ENCODE results near the gene ARV1.
A peak's percentile ranks its signal among the peaks of the same experiment; 100 is the strongest.

Gene ARV1

GRCh38 chr1:231039161-231040018, 60.5 kb downstream of the ARV1 start:
- TF ChIP-seq, protein P1, sequence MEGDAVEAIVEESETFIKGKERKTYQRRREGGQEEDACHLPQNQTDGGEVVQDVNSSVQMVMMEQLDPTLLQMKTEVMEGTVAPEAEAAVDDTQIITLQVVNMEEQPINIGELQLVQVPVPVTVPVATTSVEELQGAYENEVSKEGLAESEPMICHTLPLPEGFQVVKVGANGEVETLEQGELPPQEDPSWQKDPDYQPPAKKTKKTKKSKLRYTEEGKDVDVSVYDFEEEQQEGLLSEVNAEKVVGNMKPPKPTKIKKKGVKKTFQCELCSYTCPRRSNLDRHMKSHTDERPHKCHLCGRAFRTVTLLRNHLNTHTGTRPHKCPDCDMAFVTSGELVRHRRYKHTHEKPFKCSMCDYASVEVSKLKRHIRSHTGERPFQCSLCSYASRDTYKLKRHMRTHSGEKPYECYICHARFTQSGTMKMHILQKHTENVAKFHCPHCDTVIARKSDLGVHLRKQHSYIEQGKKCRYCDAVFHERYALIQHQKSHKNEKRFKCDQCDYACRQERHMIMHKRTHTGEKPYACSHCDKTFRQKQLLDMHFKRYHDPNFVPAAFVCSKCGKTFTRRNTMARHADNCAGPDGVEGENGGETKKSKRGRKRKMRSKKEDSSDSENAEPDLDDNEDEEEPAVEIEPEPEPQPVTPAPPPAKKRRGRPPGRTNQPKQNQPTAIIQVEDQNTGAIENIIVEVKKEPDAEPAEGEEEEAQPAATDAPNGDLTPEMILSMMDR (IDR thresholded peaks at IDR 0.05; ENCODE audit: control insufficient read depth, insufficient read depth, low read depth, low read length, missing control alignments): no peak
- no peak for DNase-seq (ENCODE audit: low read depth)
- peak overlapping the region; percentile 69 for H3K4me3 ChIP-seq (ENCODE audit: control insufficient read depth, low read depth, low read length)

GRCh38 chr1:231040019-231040799, 61.3 kb downstream of the ARV1 start, which contains the start of gene FAM89A:
FAM89A (minus strand) TSS chr1:231040254; CDS start chr1:231040211, 43 bp downstream.
- peak within 1 kb of the TSS; percentile 69 for H3K4me3 ChIP-seq (ENCODE audit: control insufficient read depth, low read depth, low read length)
- TF ChIP-seq, protein P1 (IDR thresholded peaks at IDR 0.05; ENCODE audit: control insufficient read depth, insufficient read depth, low read depth, low read length, missing control alignments): no peak
- no peak for DNase-seq (ENCODE audit: low read depth)

DNA sequence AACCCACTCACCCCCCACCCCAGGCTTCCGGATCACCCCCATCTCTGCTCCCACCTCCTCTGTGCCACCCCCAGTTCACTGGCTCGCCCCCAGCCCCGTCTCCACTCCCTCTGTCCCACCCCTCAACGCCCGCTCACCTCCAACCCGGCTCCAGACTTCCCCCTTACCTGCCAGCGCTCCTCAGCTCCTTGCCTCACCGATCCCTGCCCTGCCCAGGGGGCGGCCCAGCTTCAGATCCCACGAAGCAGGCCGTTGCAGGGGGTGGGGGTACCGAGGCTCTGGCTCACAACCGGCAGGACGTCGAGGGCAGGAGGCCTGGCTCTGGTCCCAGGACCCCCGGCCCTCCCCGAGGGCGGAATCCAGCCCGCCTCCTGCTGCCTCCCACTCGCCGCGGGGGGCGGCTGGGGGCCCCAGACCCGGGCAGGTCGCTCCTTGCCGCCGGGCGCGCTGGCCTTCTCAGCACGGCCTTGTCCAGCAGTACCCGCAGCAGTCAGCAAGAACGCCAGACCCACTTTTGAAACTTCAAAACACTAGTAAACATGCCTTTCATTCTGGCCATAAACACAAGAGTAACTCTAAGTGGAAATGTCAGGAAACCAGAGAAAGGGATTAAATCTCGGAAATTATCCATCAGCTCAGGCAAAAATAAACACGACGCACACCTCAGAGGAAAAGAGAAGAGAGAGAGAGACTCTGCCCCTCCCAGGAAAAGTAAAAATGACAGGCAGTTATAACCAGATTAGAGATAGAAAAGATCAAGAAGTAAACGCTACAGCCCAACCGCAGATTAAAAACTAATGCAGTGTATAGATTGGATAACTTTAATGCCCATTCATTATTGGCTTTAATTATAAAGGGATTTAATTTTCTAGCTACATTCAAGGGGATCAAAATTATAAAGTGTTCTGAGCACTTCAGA, 62.2 kb downstream of the ARV1 start:
- peak overlapping the region; percentile 69 for H3K4me3 ChIP-seq (ENCODE audit: control insufficient read depth, low read depth, low read length)

DNA sequence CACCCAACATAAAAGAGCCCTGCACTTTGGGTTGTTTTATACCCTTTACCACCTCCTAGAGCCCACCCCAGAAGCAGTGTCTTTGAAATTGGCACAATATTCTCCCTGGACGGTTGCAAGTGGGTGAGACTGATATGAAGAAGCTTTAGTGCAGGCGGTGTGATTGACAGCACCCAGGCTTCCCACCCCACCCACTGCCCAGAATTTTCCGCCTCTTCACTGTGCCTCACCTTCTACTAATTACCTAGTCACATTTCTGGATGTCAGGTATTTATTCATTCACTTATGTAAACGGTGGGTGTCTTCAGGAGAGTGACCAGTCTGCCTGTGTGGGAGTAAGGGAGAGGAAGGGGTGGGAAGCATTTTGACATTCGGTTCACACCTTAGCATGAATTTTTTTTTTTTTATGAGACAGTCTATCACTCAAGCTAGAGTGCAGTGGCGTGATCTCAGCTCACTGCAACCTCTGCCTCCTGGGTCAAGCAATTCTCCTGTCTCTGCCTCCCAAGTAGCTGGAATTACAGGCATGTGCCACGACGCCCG, 62.9 kb downstream of the ARV1 start:
- no peak for DNase-seq (ENCODE audit: low read depth)
- H3K4me3 ChIP-seq (ENCODE audit: control insufficient read depth, low read depth, low read length): no peak overlapping the region
- TF ChIP-seq, protein P1 (IDR thresholded peaks at IDR 0.05; ENCODE audit: control insufficient read depth, insufficient read depth, low read depth, low read length, missing control alignments): no peak

More for the DNA sequence above, 62.2 kb downstream of the ARV1 start:
- TF ChIP-seq, protein P1 (IDR thresholded peaks at IDR 0.05; ENCODE audit: control insufficient read depth, insufficient read depth, low read depth, low read length, missing control alignments): no peak
- no peak for DNase-seq (ENCODE audit: low read depth)

DNA sequence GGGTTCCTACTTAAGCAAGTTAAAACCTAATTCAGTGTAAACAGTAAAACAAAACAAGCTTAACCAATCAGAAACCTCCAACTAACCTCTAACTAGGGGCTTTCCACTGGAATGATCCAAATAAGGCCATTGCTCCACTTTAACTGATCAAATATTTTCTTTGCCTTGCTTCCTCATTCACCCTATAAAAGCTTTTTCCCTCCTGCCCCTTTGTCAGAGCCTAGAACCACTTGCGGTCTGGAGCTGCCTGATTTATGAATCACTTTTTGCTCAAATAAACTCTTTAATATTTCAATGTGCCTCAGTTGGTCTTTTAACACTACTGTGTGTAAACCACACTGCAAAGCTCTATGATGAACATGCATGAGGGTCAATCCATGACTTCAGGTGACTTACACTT, 65.7 kb downstream of the ARV1 start:
- DNase-seq (ENCODE audit: low read depth): no peak
- H3K4me3 ChIP-seq (ENCODE audit: control insufficient read depth, low read depth, low read length): no peak overlapping the region

More for the DNA sequence above, 65.7 kb downstream of the ARV1 start:
- TF ChIP-seq, protein P1 (IDR thresholded peaks at IDR 0.05; ENCODE audit: control insufficient read depth, insufficient read depth, low read depth, low read length, missing control alignments): no peak
